Liver (tissue), 9 donors: ENCODE data around the gene CCDC9B. TPM values are rescaled to one million over a fixed set of nuclear protein-coding genes. Genes with fewer than 3 reads are reported as not detected.

Experiments
- DNase-seq: peaks from one replicate; pipeline ENCODE4 v3.0.0-alpha.2; 2017; ENCODE audit warnings: low spot score
- H3K27ac ChIP-seq, 2 donors: one replicate each; pipeline ENCODE4 v1.7.0; 2013; ENCODE audit warnings: inconsistent platforms in 2 of 2, low read length in 2 of 2, control low read depth in 1 of 2, low read depth in 1 of 2, mild to moderate bottlenecking in 1 of 2
- H3K27me3 ChIP-seq, 4 donors: one replicate each; pipeline versions ENCODE4 v1.6.1 to v1.7.0; 2013; ENCODE audit warnings: low read length in 3 of 4, inconsistent platforms in 1 of 4, mild to moderate bottlenecking in 1 of 4, moderate library complexity in 1 of 4; ENCODE audit not compliant: control insufficient read depth in 4 of 4, insufficient read depth in 4 of 4
- H3K36me3 ChIP-seq, 4 donors: one replicate each; pipeline versions ENCODE4 v1.6.1 to v1.7.0; 2013; ENCODE audit warnings: low read length in 3 of 4, mild to moderate bottlenecking in 3 of 4, low read depth in 1 of 4, moderate library complexity in 1 of 4; ENCODE audit not compliant: control insufficient read depth in 4 of 4, insufficient read depth in 3 of 4
- H3K4me1 ChIP-seq, 4 donors: one replicate each; pipeline versions ENCODE4 v1.6.1 to v1.7.0; 2013; ENCODE audit warnings: low read length in 3 of 4, mild to moderate bottlenecking in 3 of 4, moderate library complexity in 1 of 4; ENCODE audit not compliant: control insufficient read depth in 4 of 4, insufficient read depth in 4 of 4
- H3K4me3 ChIP-seq, 3 donors: one replicate each; pipeline versions ENCODE4 v1.6.1 to v1.7.0; 2013; ENCODE audit warnings: low read length in 3 of 3, control low read depth in 1 of 3, low read depth in 1 of 3, mild to moderate bottlenecking in 1 of 3
- H3K9ac ChIP-seq, 2 donors: one replicate each; pipeline ENCODE4 v1.7.0; 2013; ENCODE audit warnings: low read length in 2 of 2, mild to moderate bottlenecking in 2 of 2, moderate library complexity in 2 of 2, control low read depth in 1 of 2, low read depth in 1 of 2
- H3K9me3 ChIP-seq, 4 donors: one replicate each; pipeline versions ENCODE4 v1.6.1 to v1.7.0; 2013; ENCODE audit warnings: low read length in 3 of 4; ENCODE audit not compliant: control insufficient read depth in 4 of 4
- EGR1 ChIP-seq, 2 donors: IDR thresholded peaks; 2 replicates each; pipeline ENCODE4 v1.6.1; 2016 to 2018; ENCODE audit warnings: antibody characterized with exemption in 2 of 2, low read depth in 2 of 2
- FOXA1 ChIP-seq: IDR thresholded peaks from 2 replicates; pipeline ENCODE4 v1.6.1; 2016; ENCODE audit warnings: antibody characterized with exemption
- FOXA2 ChIP-seq: IDR thresholded peaks from 2 replicates; pipeline ENCODE4 v1.6.1; 2016; ENCODE audit warnings: antibody characterized with exemption
- GABPA ChIP-seq, 2 donors: IDR thresholded peaks in 1 of 2; conservative IDR thresholded peaks in 1 of 2; 2 replicates each; pipeline ENCODE4 v1.6.1; 2016; ENCODE audit warnings: antibody characterized with exemption in 2 of 2, mild to moderate bottlenecking in 1 of 2, moderate library complexity in 1 of 2
- HNF4A ChIP-seq, 2 donors: conservative IDR thresholded peaks; 2 replicates each; pipeline ENCODE4 v1.6.1; 2016; ENCODE audit warnings: antibody characterized with exemption in 2 of 2, mild to moderate bottlenecking in 2 of 2
- HNF4G ChIP-seq: IDR thresholded peaks from 2 replicates; pipeline ENCODE4 v1.6.1; 2016; ENCODE audit warnings: antibody characterized with exemption
- RAD21 ChIP-seq, 2 donors: IDR thresholded peaks; 2 replicates each; pipeline ENCODE4 v1.6.1; 2016; ENCODE audit warnings: antibody characterized with exemption in 2 of 2, mild to moderate bottlenecking in 2 of 2
- RXRA ChIP-seq, 2 donors: IDR thresholded peaks; 2 replicates each; pipeline ENCODE4 v1.6.1; 2017 to 2018; ENCODE audit warnings: antibody characterized with exemption in 2 of 2, mild to moderate bottlenecking in 1 of 2
- SP1 ChIP-seq: IDR thresholded peaks from 2 replicates; pipeline ENCODE4 v1.6.1; 2018; ENCODE audit warnings: antibody characterized with exemption, mild to moderate bottlenecking
- TAF1 ChIP-seq: conservative IDR thresholded peaks from 2 replicates; pipeline ENCODE4 v1.6.1; 2016; ENCODE audit warnings: antibody characterized with exemption, mild to moderate bottlenecking
- YY1 ChIP-seq: IDR thresholded peaks from 2 replicates; pipeline ENCODE4 v1.6.1; 2016; ENCODE audit warnings: antibody characterized with exemption, mild to moderate bottlenecking
- WGBS: extraction: QIAGEN DNeasy Blood & Tissue Kit; methylation state at CpG from one replicate; pipeline ENCODE4 v1.1.7; 2013; 5-methylcytosine and 5-hydroxymethylcytosine counted together
- polyA plus RNA-seq, 2 donors: library from polyadenylated mRNA; stranded (reverse) in 1 of 2; unstranded in 1 of 2; fragments of 200-250 nt in 1 of 2; fragments of >200 nt in 1 of 2; fragmentation: Nextera tagmentation in 1 of 2; extraction: Ambion mirVana in 1 of 2; gene quantifications; one replicate each; pipeline versions ENCODE4 v1.2.1 to v1.2.3, GENCODE V29; 2013 to 2015
- total RNA-seq, 2 donors: library from RNA; depleted of rRNA; stranded (reverse); fragments of >200 nt; gene quantifications; one replicate each; pipeline ENCODE4 v1.2.3, GENCODE V29; 2014
- TF ChIP-seq, protein P1 (sequence below): IDR thresholded peaks from 2 replicates; pipeline ENCODE4 v1.6.1; 2016; ENCODE audit warnings: antibody characterized with exemption, mild to moderate bottlenecking
- TF ChIP-seq, protein P2 (sequence below): IDR thresholded peaks from 2 replicates; pipeline ENCODE4 v1.6.1; 2016; ENCODE audit warnings: antibody characterized with exemption
- TF ChIP-seq, protein P3 (sequence below): fragments of 150-350 bp; IDR thresholded peaks from 2 replicates; pipeline ENCODE4 v1.5.1; 2017; ENCODE audit warnings: improper control_type of control experiment, low read depth, low read length; ENCODE audit not compliant: missing input control
- donor health status: healthy.
- donor health status: healthy.
- donor health status: healthy.
- donor health status: healthy.
- donor health status: healthy.

CCDC9B gene
- total and polyA plus RNA-seq, 4 donors = 0.43 to 4.4 (median 0.73) TPM

DNA sequence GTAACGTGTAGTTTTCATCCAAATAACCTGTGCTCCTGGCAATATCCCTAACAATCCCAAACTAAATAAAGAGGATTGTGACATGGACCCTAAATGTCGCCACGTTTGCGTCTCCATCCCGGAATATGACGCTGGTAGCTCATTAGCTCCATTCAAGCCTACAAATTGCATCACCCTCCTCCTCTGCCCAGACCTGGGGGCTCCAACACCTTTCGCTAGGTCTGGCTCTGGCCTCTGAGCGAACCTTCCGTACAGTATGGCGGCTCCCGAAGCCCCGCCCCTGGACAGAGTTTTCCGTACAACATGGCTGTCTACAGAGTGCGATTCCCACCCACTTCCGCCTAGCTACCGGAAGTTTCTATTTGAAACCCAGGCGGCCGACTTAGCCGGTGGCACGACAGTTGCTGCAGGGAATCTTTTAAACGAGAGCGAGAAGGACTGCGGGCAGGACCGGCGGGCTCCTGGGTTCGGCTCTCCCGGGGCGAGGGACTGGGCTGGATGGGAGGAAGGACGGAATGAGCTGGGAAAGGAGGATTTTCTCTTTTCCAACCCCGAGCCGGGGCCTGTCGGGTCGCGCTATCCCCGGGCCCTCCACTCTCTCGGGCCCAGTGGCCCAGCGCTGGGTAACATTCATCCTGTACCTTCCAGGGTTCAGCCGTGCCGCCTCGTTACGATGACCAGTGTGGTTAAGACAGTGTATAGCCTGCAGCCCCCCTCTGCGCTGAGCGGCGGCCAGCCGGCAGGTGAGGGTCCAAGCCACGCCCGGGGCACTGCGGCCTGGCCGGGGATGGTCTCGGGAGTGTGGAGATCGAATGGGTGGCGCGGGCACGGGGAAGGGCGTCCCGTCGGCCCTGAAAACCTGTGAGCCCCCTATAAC is 42.1 kb upstream of the CCDC9B start, which contains the start of gene KNSTRN:
Gene KNSTRN, plus strand, starts transcription at position 142 of the 877 bp plus-strand sequence. Its CDS starts 115 bp downstream, at position 257.
- Histone ChIP-seq H3K4me3 (peak within 1 kb of the TSS; percentile 73 to 97 (median 77)), H3K4me1 (peaks cover 6 to 23% (median 20%) of the 10 kb centered on the region in 4 donors), H3K27ac (peak within 1 kb of the TSS; percentile 70 to 84), H3K27me3 (no peaks in the 10 kb centered on the region), H3K36me3 (peaks cover 0 to 9% (median 6%) of the 10 kb centered on the region in 4 donors), H3K9me3 (no peaks in the 10 kb centered on the region), H3K9ac (peak within 1 kb of the TSS; percentile 56 to 86)
- peak in 1 of 2 donors; percentile 6 for TF ChIP-seq RAD21 (IDR thresholded peaks at IDR 0.05)
- no peak for TF ChIP-seq FOXA2
- peak; percentile 99 for TF ChIP-seq GABPA (IDR thresholded peaks at IDR 0.05 in 1 of 2, conservative IDR thresholded peaks at IDR 0.05 in 1 of 2)
- TF ChIP-seq SP1 = peak; percentile 32
- peak; percentile 26 for TF ChIP-seq TAF1
- TF ChIP-seq, protein P1, sequence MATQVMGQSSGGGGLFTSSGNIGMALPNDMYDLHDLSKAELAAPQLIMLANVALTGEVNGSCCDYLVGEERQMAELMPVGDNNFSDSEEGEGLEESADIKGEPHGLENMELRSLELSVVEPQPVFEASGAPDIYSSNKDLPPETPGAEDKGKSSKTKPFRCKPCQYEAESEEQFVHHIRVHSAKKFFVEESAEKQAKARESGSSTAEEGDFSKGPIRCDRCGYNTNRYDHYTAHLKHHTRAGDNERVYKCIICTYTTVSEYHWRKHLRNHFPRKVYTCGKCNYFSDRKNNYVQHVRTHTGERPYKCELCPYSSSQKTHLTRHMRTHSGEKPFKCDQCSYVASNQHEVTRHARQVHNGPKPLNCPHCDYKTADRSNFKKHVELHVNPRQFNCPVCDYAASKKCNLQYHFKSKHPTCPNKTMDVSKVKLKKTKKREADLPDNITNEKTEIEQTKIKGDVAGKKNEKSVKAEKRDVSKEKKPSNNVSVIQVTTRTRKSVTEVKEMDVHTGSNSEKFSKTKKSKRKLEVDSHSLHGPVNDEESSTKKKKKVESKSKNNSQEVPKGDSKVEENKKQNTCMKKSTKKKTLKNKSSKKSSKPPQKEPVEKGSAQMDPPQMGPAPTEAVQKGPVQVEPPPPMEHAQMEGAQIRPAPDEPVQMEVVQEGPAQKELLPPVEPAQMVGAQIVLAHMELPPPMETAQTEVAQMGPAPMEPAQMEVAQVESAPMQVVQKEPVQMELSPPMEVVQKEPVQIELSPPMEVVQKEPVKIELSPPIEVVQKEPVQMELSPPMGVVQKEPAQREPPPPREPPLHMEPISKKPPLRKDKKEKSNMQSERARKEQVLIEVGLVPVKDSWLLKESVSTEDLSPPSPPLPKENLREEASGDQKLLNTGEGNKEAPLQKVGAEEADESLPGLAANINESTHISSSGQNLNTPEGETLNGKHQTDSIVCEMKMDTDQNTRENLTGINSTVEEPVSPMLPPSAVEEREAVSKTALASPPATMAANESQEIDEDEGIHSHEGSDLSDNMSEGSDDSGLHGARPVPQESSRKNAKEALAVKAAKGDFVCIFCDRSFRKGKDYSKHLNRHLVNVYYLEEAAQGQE = peak; percentile 14
- TF ChIP-seq, protein P2, sequence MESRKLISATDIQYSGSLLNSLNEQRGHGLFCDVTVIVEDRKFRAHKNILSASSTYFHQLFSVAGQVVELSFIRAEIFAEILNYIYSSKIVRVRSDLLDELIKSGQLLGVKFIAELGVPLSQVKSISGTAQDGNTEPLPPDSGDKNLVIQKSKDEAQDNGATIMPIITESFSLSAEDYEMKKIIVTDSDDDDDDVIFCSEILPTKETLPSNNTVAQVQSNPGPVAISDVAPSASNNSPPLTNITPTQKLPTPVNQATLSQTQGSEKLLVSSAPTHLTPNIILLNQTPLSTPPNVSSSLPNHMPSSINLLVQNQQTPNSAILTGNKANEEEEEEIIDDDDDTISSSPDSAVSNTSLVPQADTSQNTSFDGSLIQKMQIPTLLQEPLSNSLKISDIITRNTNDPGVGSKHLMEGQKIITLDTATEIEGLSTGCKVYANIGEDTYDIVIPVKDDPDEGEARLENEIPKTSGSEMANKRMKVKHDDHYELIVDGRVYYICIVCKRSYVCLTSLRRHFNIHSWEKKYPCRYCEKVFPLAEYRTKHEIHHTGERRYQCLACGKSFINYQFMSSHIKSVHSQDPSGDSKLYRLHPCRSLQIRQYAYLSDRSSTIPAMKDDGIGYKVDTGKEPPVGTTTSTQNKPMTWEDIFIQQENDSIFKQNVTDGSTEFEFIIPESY = peak; percentile 28
- TF ChIP-seq FOXA1 = peak; percentile 17
- peak; percentile 8 to 25 for TF ChIP-seq RXRA (IDR thresholded peaks at IDR 0.05)
- no peak for TF ChIP-seq HNF4A (conservative IDR thresholded peaks at IDR 0.05)
- TF ChIP-seq HNF4G = no peak
- peak; percentile 100 for TF ChIP-seq YY1
- TF ChIP-seq, protein P3, sequence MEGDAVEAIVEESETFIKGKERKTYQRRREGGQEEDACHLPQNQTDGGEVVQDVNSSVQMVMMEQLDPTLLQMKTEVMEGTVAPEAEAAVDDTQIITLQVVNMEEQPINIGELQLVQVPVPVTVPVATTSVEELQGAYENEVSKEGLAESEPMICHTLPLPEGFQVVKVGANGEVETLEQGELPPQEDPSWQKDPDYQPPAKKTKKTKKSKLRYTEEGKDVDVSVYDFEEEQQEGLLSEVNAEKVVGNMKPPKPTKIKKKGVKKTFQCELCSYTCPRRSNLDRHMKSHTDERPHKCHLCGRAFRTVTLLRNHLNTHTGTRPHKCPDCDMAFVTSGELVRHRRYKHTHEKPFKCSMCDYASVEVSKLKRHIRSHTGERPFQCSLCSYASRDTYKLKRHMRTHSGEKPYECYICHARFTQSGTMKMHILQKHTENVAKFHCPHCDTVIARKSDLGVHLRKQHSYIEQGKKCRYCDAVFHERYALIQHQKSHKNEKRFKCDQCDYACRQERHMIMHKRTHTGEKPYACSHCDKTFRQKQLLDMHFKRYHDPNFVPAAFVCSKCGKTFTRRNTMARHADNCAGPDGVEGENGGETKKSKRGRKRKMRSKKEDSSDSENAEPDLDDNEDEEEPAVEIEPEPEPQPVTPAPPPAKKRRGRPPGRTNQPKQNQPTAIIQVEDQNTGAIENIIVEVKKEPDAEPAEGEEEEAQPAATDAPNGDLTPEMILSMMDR = no peak
- TF ChIP-seq EGR1 (IDR thresholded peaks at IDR 0.05; ENCODE audit: low read depth in 2 of 2) = peak in 1 of 2 donors; percentile 10
- peak; percentile 94 for DNase-seq
- WGBS = 2% methylated on average over 57 of the region's 57 CpGs
